HepG2 (cell line): Measurements from ENCODE around the gene MEIOC. TPM values are rescaled to one million over a fixed set of nuclear protein-coding genes. Genes with fewer than 3 reads are reported as not detected.

Source experiments
- ATAC-seq: fragments of 200-7000 bp; cut with Tn5 transposase; 3 replicates; pipeline ENCODE4 v1.9.1; 2020; ENCODE audit warnings: mild to moderate bottlenecking, moderate library complexity
- BruUV-seq: library from RNA; stranded (reverse); fragments of 400-500 nt; replicated peaks from 2 replicates; lab custom pipeline; 2021; lab: Mats Ljungman, UMichigan
- CTCF ChIA-PET: fragments of 300-600 bp; formaldehyde crosslinking; extraction: SDS; loops from one replicate; lab custom pipeline; 2021; ENCODE audit warnings: low total read pairs, inconsistent platforms, low intra/inter-chr PET ratio; lab: Yijun Ruan, JAX
- POLR2A ChIA-PET: fragments of 350-600 bp; sonication (Branson Sonifier 250); formaldehyde crosslinking; loops from one replicate; lab custom pipeline; 2020; ENCODE audit warnings: antibody characterized with exemption, inconsistent platforms; lab: Yijun Ruan, JAX
- DNase-seq: peaks from one replicate; pipeline ENCODE4 v3.0.0-alpha.2; 2015; ENCODE audit warnings: low spot score
- FAIRE-seq: peaks from 3 replicates; lab custom pipeline; 2011; peaks lifted over from hg19 to GRCh38; lab: Jason Lieb, UNC
- H2AFZ ChIP-seq: one replicate; pipeline ENCODE4 v1.6.1; 2011; ENCODE audit warnings: low read length, inconsistent platforms
- H3K27ac ChIP-seq: fragments of 300-600 bp; 3 replicates; pipeline ENCODE4 v1.8.0; 2011; ENCODE audit warnings: mixed run types, mild to moderate bottlenecking, mixed read lengths, low read length, inconsistent platforms; ENCODE audit not compliant: insufficient read depth; ENCODE audit errors: extremely low read length
- H3K27me3 ChIP-seq, 2 experiments: fragments of 200-600 bp in 1 of 2; 2 replicates in 1 of 2; 3 replicates in 1 of 2; pipeline versions ENCODE4 v1.6.0 to v1.8.0; 2011; ENCODE audit warnings: low read length in 2 of 2, mild to moderate bottlenecking in 2 of 2, moderate library complexity in 2 of 2, inconsistent platforms in 1 of 2; ENCODE audit not compliant: insufficient read depth in 2 of 2, control insufficient read depth in 1 of 2
- H3K36me3 ChIP-seq, 2 experiments: fragments of 200-600 bp in 1 of 2; replicated peaks in 1 of 2; 2 replicates in 1 of 2; 3 replicates in 1 of 2; pipeline versions ENCODE4 v1.5.1 to v1.8.0; 2011; ENCODE audit warnings: low read length in 2 of 2, inconsistent platforms in 1 of 2; ENCODE audit not compliant: insufficient read depth in 2 of 2, control insufficient read depth in 1 of 2
- H3K4me1 ChIP-seq: 2 replicates; pipeline ENCODE4 v1.5.1; 2012; ENCODE audit warnings: low read length, inconsistent platforms; ENCODE audit not compliant: insufficient read depth
- H3K4me2 ChIP-seq: 2 replicates; pipeline ENCODE4 v1.6.0; 2011; ENCODE audit warnings: low read depth, low read length, inconsistent platforms
- H3K4me3 ChIP-seq, 3 experiments: fragments of 200-600 bp in 1 of 3; sonication (generic), shearing (Covaris generic) in 1 of 3; replicated peaks in 1 of 3; 2 replicates each; pipeline ENCODE4 v1.5.1; 2011 to 2016; ENCODE audit warnings: low read length in 3 of 3, inconsistent platforms in 2 of 3, low read depth in 2 of 3, mild to moderate bottlenecking in 2 of 3, control low read depth in 1 of 3, mixed read lengths in 1 of 3; ENCODE audit not compliant: insufficient read depth in 1 of 3
- H3K79me2 ChIP-seq: one replicate; pipeline ENCODE4 v1.6.1; 2011; ENCODE audit warnings: low read length, inconsistent platforms; ENCODE audit not compliant: insufficient read depth
- H3K9ac ChIP-seq: 2 replicates; pipeline ENCODE4 v1.6.0; 2011; ENCODE audit warnings: mild to moderate bottlenecking, low read depth, low read length, inconsistent platforms; ENCODE audit not compliant: insufficient read depth
- H3K9me3 ChIP-seq: 2 replicates; pipeline ENCODE4 v1.5.1; 2012; ENCODE audit warnings: mild to moderate bottlenecking, low read length
- H4K20me1 ChIP-seq: 2 replicates; pipeline ENCODE4 v1.6.0; 2011; ENCODE audit warnings: inconsistent platforms, mild to moderate bottlenecking, low read length, moderate library complexity; ENCODE audit not compliant: insufficient read depth
- CENPT ChIP-seq: sonication (generic); formaldehyde crosslinking; IDR thresholded peaks from 2 replicates; pipeline ENCODE4 v1.8.0; 2022; ENCODE audit warnings: low read depth, mild to moderate bottlenecking, moderate library complexity, missing genetic modification reagents
- CHD2 ChIP-seq: IDR thresholded peaks from 2 replicates; pipeline ENCODE4 v1.6.1; 2011; ENCODE audit warnings: low read depth, low read length, improper control_type of control experiment
- CHD4 ChIP-seq: fragments of 200-600 bp; sonication (generic); IDR thresholded peaks from 2 replicates; pipeline ENCODE4 v1.7.0; 2017; ENCODE audit warnings: mild to moderate bottlenecking, low read length, borderline replicate concordance
- HINFP ChIP-seq: sonication (generic); formaldehyde crosslinking; IDR thresholded peaks from 2 replicates; pipeline ENCODE4 v1.4.0; 2020; ENCODE audit warnings: low read depth, mild to moderate bottlenecking, missing genetic modification reagents
- KDM6A ChIP-seq: IDR thresholded peaks from 2 replicates; pipeline ENCODE4 v1.6.1; 2016; ENCODE audit warnings: low read depth
- MED8 ChIP-seq: sonication (generic); formaldehyde crosslinking; IDR thresholded peaks from 2 replicates; pipeline ENCODE4 v1.8.1; 2023; ENCODE audit warnings: mild to moderate bottlenecking, missing genetic modification reagents; ENCODE audit not compliant: insufficient replicate concordance
- MEIS1 ChIP-seq: sonication (generic); formaldehyde crosslinking; IDR thresholded peaks from 2 replicates; pipeline ENCODE4 v1.9.0; 2021; ENCODE audit warnings: mild to moderate bottlenecking, missing genetic modification reagents, moderate library complexity, borderline replicate concordance
- NONO ChIP-seq, 2 experiments: fragments of 450-650 bp in 1 of 2; sonication (generic) in 1 of 2; formaldehyde crosslinking in 1 of 2; IDR thresholded peaks in 1 of 2; conservative IDR thresholded peaks in 1 of 2; 2 replicates each; pipeline versions ENCODE4 v1.6.1 to v1.8.0; 2017 to 2022; ENCODE audit warnings: mild to moderate bottlenecking in 1 of 2, missing genetic modification reagents in 1 of 2, moderate library complexity in 1 of 2
- PITX1 ChIP-seq: sonication (generic); formaldehyde crosslinking; IDR thresholded peaks from 2 replicates; pipeline ENCODE4 v1.5.1; 2020; ENCODE audit warnings: mild to moderate bottlenecking, missing genetic modification reagents
- XBP1 ChIP-seq: sonication (generic); formaldehyde crosslinking; IDR thresholded peaks from 2 replicates; pipeline ENCODE4 v1.5.0; 2020; ENCODE audit warnings: missing genetic modification reagents
- ZFP36 ChIP-seq: fragments of 150-350 bp; IDR thresholded peaks from 2 replicates; pipeline ENCODE4 v1.6.1; 2018; ENCODE audit warnings: borderline replicate concordance, low read length, low read depth; ENCODE audit not compliant: partially characterized antibody
- ZFX ChIP-seq: sonication (generic); formaldehyde crosslinking; IDR thresholded peaks from 2 replicates; pipeline ENCODE4 v1.4.0; 2020; ENCODE audit warnings: mild to moderate bottlenecking, low read depth, missing genetic modification reagents, moderate library complexity
- ZNF335 ChIP-seq: sonication (generic); formaldehyde crosslinking; IDR thresholded peaks from 2 replicates; pipeline ENCODE4 v1.4.0; 2020; ENCODE audit warnings: missing genetic modification reagents
- ZNF605 ChIP-seq: sonication (generic); formaldehyde crosslinking; IDR thresholded peaks from 2 replicates; pipeline ENCODE4 v1.8.0; 2022; ENCODE audit warnings: mild to moderate bottlenecking, missing genetic modification reagents
- ZNF709 ChIP-seq: sonication (generic); formaldehyde crosslinking; IDR thresholded peaks from 2 replicates; pipeline ENCODE4 v1.5.0; 2020; ENCODE audit warnings: mild to moderate bottlenecking, missing genetic modification reagents
- WGBS: methylation state at CpG from one replicate; pipeline ENCODE4 v1.1.6; 2017; ENCODE audit warnings: low lambda C conversion rate; 5-methylcytosine and 5-hydroxymethylcytosine counted together
- in situ Hi-C: cut with HindIII; loops from 2 replicates; pipeline ENCODE4 v1.10.0; 2017; ENCODE audit warnings: low pct_unique_long_range_greater_than_20kb; ENCODE audit not compliant: extremely low pct_ligation_motif_present
- intact Hi-C: fragments of 100-400 bp; cut with micrococcal nuclease; formaldehyde crosslinking; loops from one replicate; pipeline ENCODE4 v1.10.0; 2022; ENCODE audit not compliant: unreplicated experiment
- polyA plus RNA-seq, 8 experiments: library from polyadenylated mRNA; depleted of rRNA in 3 of 8; stranded (reverse) in 7 of 8; unstranded in 1 of 8; fragments of >200 nt; fragmentation: Illumina TruSeq in 4 of 8; extraction: Trizol in 4 of 8; gene quantifications; 2 replicates each; pipeline versions ENCODE4 v1.2.1 to v1.2.3, GENCODE V29; 2011 to 2016; ENCODE audit warnings: low read depth in 4 of 8, missing spikeins in 1 of 8, mixed read lengths in 1 of 8; ENCODE audit not compliant: insufficient read depth in 1 of 8
- total RNA-seq, 5 experiments: library from RNA; depleted of rRNA; stranded (reverse); fragments of >200 nt; fragmentation: Illumina TruSeq; extraction: Trizol; gene quantifications; 2 replicates each; pipeline ENCODE4 v1.2.3, GENCODE V29; 2016; ENCODE audit warnings: low read depth in 1 of 5
- TF ChIP-seq, protein P1 (sequence below): sonication (generic); formaldehyde crosslinking; IDR thresholded peaks from 2 replicates; pipeline ENCODE4 v1.4.0; 2020; ENCODE audit warnings: missing genetic modification reagents, mild to moderate bottlenecking, borderline replicate concordance

MEIOC gene
- total and polyA plus RNA-seq, 2 of the 13 experiments (the other 11 are each of a cell fraction or from before 2014, with no cell fraction given), result 0.04 to 0.15 TPM

DNA sequence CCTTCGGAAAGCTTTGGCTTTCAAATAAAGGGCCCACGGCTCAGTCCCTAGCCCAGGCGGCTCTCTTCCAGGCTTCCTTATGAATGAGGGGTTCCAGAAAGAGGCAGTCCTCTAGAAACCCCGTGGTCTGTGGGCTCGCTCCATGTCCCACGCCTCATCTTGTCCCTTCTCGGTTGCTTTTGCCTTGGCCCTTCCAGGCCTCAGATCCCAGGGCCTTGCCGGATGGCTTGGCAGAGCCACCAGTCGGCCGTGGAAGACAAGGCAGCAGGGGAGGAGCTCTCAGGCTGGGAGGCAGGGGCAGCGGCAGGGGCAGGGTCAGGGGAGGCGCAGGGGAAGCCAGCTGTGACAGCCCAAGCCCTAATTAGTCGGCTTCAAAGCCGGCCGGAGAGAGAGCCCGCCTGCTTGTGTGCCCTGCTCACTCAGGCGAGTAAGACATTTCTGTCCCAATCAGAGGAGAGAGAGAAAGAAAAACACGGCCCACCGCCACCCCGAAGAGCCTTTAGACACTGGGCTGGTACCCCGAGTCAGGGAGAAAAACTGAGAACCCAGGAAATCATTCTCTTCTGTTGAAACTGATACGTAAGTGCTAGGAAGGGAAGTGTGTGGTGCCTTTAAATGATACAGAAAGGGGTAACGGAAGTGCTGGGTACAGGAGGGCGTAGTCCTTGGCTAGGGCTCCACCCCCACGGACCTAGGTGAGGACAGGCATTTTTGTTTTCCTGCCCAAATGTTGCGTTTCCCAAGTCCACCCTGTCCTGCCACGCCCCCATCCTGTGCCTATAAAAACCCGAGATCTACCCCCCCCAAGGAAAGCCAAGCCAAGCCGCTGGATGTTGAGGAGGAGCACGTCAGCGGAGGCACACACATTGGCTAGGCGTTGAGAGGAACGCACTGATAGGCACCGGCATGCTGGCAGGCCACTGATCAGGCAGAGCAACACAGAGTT lies 27.8 kb upstream of the MEIOC start (continued):
- TF ChIP-seq, protein P1, sequence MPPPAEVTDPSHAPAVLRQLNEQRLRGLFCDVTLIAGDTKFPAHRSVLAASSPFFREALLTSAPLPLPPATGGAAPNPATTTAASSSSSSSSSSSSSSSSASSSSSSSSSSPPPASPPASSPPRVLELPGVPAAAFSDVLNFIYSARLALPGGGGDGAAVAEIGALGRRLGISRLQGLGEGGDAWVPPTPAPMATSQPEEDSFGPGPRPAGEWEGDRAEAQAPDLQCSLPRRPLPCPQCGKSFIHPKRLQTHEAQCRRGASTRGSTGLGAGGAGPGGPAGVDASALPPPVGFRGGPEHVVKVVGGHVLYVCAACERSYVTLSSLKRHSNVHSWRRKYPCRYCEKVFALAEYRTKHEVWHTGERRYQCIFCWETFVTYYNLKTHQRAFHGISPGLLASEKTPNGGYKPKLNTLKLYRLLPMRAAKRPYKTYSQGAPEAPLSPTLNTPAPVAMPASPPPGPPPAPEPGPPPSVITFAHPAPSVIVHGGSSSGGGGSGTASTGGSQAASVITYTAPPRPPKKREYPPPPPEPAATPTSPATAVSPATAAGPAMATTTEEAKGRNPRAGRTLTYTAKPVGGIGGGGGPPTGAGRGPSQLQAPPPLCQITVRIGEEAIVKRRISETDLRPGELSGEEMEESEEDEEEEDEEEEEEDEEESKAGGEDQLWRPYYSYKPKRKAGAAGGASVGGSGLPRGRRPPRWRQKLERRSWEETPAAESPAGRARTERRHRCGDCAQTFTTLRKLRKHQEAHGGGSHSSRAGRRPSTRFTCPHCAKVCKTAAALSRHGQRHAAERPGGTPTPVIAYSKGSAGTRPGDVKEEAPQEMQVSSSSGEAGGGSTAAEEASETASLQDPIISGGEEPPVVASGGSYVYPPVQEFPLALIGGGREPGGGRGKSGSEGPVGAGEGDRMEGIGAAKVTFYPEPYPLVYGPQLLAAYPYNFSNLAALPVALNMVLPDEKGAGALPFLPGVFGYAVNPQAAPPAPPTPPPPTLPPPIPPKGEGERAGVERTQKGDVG, result peak; percentile 61; the same call in 1 of the 2 replicates
- TF ChIP-seq MEIS1 (CRISPR knock-in tag) (peak; percentile 47; the same call in 1 of the 2 replicates), CENPT (no peak), PITX1 (peak; percentile 48; the same call in 1 of the 2 replicates), ZNF709 (CRISPR knock-in tag) (no peak), XBP1 (CRISPR knock-in tag) (no peak), ZFX (CRISPR knock-in tag) (peak; percentile 87)

- WGBS, result 90% methylated on average over 13 of the region's 13 CpGs
- DNase-seq, result no peak
- Histone ChIP-seq H3K4me1 (peaks cover 22% of the 10 kb centered on the region; the same call in 1 of the 2 replicates), H3K4me2 (no peak overlapping the region), H3K9ac (no peak overlapping the region), H3K79me2 (no peaks in the 10 kb centered on the region), H3K27ac (no peak overlapping the region), H3K27me3 (peaks cover 0 to 10% of the 10 kb centered on the region in 2 experiments; a peak in 1 of 5 replicates), H2AFZ (no peak overlapping the region), H4K20me1 (no peaks in the 10 kb centered on the region), H3K36me3 (no peaks in the 10 kb centered on the region), H3K9me3 (no peaks in the 10 kb centered on the region), H3K4me3 (no peak overlapping the region)
- BruUV-seq, result no TSS peak
- in situ Hi-C loops (no loop called here), intact Hi-C loops (no loop called here)
- ATAC-seq, result no peak
- ChIA-PET CTCF (no interaction called here), POLR2A (no interaction called here)
- no peak for FAIRE-seq
- TF ChIP-seq ZNF605 (no peak), CHD4 (no peak), HINFP (CRISPR knock-in tag) (no peak), ZNF335 (CRISPR knock-in tag) (no peak), KDM6A (CRISPR knock-in tag) (no peak), ZFP36 (no peak), MED8 (CRISPR knock-in tag) (no peak), CHD2 (no peak), NONO (IDR thresholded peaks at IDR 0.05) (no peak), NONO (CRISPR knock-in tag; conservative IDR thresholded peaks at IDR 0.05) (no peak)
Measured at GRCh38 chr17:44629314-44629713, 27.0 kb upstream of the MEIOC start.
